Activated CD4-positive, alpha-beta T cell treated with anti-CD3 and anti-CD28 coated beads, Interleukin-2, amount 10 ng/mL, durations not matched to agents 24 days and 14 days (primary cell): ENCODE measurements around the gene GLIS1. TPM values are rescaled to one million over a fixed set of nuclear protein-coding genes. Genes with fewer than 3 reads are reported as not detected.

Source experiments
- DNase-seq: peaks from one replicate; pipeline ENCODE4 v3.0.0; 2022
- H3K27ac Mint-ChIP-seq: one replicate; pipeline ENCODE4 v1.8.0; 2022; ENCODE audit warnings: mild to moderate bottlenecking, mixed read lengths
- H3K27me3 Mint-ChIP-seq: one replicate; pipeline ENCODE4 v1.8.0; 2022; ENCODE audit warnings: mixed read lengths
- H3K36me3 Mint-ChIP-seq: one replicate; pipeline ENCODE4 v1.8.0; 2022; ENCODE audit warnings: low read depth, mild to moderate bottlenecking, mixed read lengths
- H3K4me1 Mint-ChIP-seq: one replicate; pipeline ENCODE4 v1.8.0; 2021; ENCODE audit warnings: mixed read lengths
- H3K4me3 Mint-ChIP-seq: one replicate; pipeline ENCODE4 v1.8.0; 2022; ENCODE audit warnings: mild to moderate bottlenecking, moderate library complexity, mixed read lengths
- H3K9me3 Mint-ChIP-seq: one replicate; pipeline ENCODE4 v1.8.0; 2021; ENCODE audit warnings: mixed read lengths
- intact Hi-C: fragments of 100-400 bp; cut with micrococcal nuclease; formaldehyde crosslinking; loops from one replicate; pipeline ENCODE4 v1.15.1; 2023
- total RNA-seq: library from RNA; stranded (reverse); gene quantifications from 2 replicates; pipeline ENCODE4 v1.2.3, GENCODE V29; 2022

Gene GLIS1
- total RNA-seq, 1 donor from 2014 or later: not detected

DNA sequence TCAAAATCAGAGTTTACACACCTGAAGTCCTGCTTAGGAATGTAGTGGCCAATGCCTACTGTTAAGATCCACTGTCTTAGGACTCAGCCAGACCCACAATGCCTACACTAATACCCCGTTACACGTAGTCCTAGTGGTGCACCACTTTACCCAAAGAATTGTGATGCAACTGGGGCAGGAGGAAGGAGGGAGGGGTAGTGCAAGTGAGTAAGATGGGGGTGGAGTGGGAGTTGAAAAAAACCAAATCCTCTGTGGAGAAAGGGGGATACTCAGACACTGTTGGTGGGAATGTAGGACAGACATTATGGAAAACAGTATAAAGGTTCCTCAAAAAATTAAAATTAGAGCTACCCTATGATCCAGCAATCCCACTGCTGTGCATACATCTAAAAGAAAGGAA, 19.5 kb downstream of the GLIS1 start:
- Mint-ChIP-seq H3K36me3 (no peaks in the 10 kb centered on the region), H3K4me1 (no peaks in the 10 kb centered on the region), H3K27ac (no peak overlapping the region), H3K9me3 (no peaks in the 10 kb centered on the region), H3K27me3 (peaks cover 5% of the 10 kb centered on the region), H3K4me3 (no peak overlapping the region)
- intact Hi-C loops: no loop called here
- no peak for DNase-seq

DNA sequence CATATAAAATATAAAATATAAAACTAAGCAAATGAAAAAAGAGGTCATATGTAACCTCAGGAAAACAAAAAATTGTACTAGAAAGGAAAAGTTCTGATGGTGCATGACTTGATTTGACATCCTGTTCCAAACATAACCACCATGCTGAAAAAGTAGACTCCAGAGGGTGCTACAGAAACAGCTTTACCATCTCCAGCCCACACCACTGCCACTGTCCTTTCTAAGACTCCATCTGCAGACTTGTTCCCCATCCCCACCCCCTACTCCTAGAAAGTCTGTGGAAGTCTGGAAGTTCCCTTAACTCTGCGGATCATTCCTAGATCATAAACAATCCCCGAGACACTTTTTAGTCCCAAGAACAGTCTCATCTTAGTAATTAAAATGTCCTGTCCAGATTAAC, 20.5 kb downstream of the GLIS1 start:
- no peaks in the 10 kb centered on the region for H3K36me3 Mint-ChIP-seq
- no peaks in the 10 kb centered on the region for H3K4me1 Mint-ChIP-seq
- no peak overlapping the region for H3K27ac Mint-ChIP-seq
- H3K4me3 Mint-ChIP-seq: no peak overlapping the region
- intact Hi-C loops: no loop called here
- DNase-seq: no peak
- no peaks in the 10 kb centered on the region for H3K9me3 Mint-ChIP-seq
- H3K27me3 Mint-ChIP-seq: peaks cover 6% of the 10 kb centered on the region

DNA sequence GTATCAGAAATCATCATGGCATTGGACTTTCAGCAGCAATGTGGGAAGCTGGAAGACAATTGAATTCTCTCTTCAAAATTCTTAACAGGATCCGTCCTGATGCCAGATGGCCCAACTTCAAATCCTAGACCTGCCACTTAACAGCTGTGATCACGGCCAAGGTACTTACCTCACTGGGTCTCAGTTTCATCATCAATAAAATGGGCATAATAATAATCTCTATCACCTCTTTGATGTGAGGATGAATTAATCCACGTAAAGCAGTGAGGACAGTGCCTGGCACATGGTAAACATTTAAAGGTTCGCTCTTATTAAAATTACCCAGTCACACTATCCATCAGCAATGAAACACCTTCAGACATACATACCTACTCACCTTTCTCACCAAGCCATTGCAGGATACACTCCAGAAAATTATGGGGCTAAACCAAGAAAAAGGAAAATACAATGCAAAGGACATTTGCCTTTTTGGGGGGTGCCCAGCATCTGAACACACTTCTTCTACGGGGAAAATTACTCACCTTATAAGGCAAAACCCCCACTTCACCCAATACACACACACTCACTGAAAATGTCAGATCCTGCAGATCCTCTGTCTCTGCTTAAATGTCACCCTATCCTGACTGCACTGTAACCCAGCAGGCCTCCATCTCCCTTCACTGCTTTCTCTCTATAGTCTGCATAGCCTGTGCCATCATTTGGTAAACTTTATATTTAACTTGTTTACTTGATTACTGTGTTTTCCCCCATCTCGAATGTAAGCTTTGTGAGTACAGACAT, 21.7 kb downstream of the GLIS1 start:
- intact Hi-C loops: no loop called here
- DNase-seq: no peak
- Mint-ChIP-seq H3K36me3 (no peaks in the 10 kb centered on the region), H3K27ac (no peak overlapping the region), H3K4me1 (no peaks in the 10 kb centered on the region), H3K9me3 (no peaks in the 10 kb centered on the region), H3K4me3 (no peak overlapping the region), H3K27me3 (peaks cover 6% of the 10 kb centered on the region)

DNA sequence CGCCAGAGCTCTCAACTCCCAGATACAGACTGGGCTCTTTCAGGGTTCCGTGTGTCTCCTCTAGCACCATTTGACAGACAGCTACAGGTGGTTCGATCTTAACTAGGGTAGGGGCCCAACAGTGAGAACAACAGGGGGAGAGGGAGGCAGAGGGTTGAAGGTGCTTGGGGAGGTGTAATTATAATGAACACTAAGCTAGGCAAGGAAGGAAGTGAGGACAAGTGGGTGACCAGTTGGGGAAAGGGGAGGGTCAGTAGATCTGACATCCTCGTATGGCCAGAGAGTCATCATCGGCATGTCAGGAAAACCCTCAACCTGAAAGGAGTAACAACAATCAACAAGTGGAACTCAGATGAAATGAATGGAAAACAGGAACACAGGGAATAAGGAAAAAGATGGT, 22.8 kb downstream of the GLIS1 start:
- Mint-ChIP-seq H3K27me3 (peaks cover 6% of the 10 kb centered on the region), H3K27ac (no peak overlapping the region), H3K36me3 (no peaks in the 10 kb centered on the region), H3K4me1 (no peaks in the 10 kb centered on the region), H3K9me3 (no peaks in the 10 kb centered on the region), H3K4me3 (no peak overlapping the region)
- no peak for DNase-seq
- intact Hi-C loops: no loop called here

DNA sequence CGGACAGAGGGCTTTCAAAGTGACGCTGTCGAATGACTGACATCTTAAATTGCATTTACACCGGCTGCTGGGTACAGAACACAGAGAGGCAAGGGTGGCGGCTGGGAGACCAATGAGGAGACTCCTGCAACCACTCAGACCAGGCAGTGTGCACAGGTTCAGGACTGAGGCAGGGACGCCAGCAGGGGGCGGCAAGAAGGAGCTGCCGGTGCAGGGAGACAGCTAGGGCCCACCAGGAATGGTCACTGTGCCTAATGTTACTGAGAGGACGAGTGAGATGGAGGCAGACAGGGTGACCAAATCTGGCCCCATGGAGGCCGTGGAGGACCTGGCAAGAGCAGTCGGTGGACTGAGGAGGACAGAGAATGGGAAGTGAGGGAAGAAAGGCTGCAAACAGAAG, 23.5 kb downstream of the GLIS1 start:
- no peak overlapping the region for H3K4me3 Mint-ChIP-seq
- H3K27me3 Mint-ChIP-seq: peaks cover 6% of the 10 kb centered on the region
- peak; percentile 60 for DNase-seq
- no peaks in the 10 kb centered on the region for H3K4me1 Mint-ChIP-seq
- no peaks in the 10 kb centered on the region for H3K36me3 Mint-ChIP-seq
- intact Hi-C loops: no loop called here
- H3K27ac Mint-ChIP-seq: no peak overlapping the region
- no peaks in the 10 kb centered on the region for H3K9me3 Mint-ChIP-seq

DNA sequence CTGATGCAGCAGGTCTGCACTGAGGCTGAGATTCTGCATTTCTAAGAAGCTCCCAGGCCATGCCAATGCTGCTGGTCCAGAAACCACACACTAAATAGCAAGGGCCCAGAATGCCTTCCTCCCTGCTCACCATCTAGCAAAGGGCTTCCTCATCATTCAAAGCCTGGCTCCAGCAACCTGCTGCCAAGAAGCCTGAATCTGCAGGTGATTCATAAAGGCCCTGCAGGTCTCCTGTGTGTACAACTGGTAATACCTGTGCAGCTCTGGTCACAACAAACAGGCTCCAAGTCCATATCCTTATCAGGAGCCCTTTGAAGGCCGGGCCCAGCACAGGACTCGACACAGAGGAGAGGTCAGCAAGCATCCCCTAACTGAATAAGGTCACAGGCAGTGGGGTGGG, 26.7 kb downstream of the GLIS1 start:
- Mint-ChIP-seq H3K27ac (no peak overlapping the region), H3K9me3 (no peaks in the 10 kb centered on the region), H3K4me1 (no peaks in the 10 kb centered on the region), H3K27me3 (peaks cover 3% of the 10 kb centered on the region), H3K4me3 (no peak overlapping the region), H3K36me3 (no peaks in the 10 kb centered on the region)
- no peak for DNase-seq
- intact Hi-C loops: no loop called here

DNA sequence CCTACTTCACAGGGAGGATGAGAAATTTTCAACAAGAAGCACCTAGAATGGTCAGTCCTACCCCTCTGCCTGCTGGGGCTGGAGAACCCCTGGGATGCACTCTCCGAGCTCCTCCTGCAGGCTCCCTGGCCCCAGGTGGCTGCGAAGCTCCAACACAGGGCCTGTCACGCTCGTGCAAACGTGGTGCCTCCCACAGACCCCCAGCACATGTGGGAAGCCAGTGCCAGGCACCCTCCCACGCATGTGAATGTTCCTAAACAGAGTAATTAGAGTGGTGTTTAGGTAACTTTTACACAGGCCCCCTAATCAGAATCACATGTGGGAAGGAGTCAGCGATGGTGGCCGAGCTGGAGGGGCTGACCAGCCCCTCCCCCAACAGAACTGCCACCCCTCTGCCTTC, 28.4 kb downstream of the GLIS1 start:
- intact Hi-C loops: no loop called here
- Mint-ChIP-seq H3K36me3 (no peaks in the 10 kb centered on the region), H3K27me3 (peaks cover 10% of the 10 kb centered on the region), H3K4me1 (no peaks in the 10 kb centered on the region), H3K4me3 (no peak overlapping the region), H3K27ac (no peak overlapping the region), H3K9me3 (no peaks in the 10 kb centered on the region)
- no peak for DNase-seq

DNA sequence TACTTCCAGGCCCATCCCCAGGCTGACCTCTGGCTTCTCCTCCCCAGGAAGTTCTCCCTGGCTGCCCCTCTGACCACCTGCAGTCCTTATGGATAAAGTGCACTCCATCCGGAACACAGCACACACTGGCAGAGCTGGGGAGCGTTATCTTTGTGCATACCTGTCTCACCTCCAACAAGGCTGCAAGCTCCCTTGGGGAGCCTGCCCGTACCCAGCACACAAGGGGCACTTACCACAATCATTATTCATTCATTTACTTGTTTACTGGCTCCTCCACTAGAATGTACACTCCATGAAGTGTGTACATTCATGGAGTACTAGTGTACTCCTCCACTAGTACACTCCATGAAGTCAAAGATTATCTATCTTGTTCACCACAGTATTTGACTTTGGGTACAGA, 30.3 kb downstream of the GLIS1 start:
- H3K4me3 Mint-ChIP-seq: no peak overlapping the region
- H3K9me3 Mint-ChIP-seq: no peaks in the 10 kb centered on the region
- peaks cover 11% of the 10 kb centered on the region for H3K27me3 Mint-ChIP-seq
- intact Hi-C loops: no loop called here
- H3K36me3 Mint-ChIP-seq: no peaks in the 10 kb centered on the region
- DNase-seq: no peak
- H3K27ac Mint-ChIP-seq: no peak overlapping the region
- no peaks in the 10 kb centered on the region for H3K4me1 Mint-ChIP-seq

DNA sequence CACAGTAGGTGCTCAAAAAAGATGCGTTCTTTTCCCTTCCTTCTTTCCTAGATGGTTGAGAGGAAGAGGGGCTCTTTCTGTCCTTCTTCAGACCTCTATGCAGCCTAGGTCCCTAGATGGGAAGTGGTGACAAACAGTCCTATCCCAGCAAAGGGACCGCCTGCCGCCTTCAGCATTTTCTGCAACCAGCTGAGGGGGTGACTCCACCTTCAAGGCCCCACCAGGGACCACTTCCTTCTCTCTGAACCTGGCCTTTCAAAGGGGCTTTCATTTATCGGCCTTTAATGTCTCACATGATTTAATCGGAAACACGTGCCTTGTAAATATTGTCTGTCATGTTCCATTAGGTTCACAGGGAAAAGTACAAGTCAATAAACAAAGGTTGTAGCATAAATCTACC, 32.6 kb downstream of the GLIS1 start:
- Mint-ChIP-seq H3K27me3 (peaks cover 11% of the 10 kb centered on the region), H3K9me3 (no peaks in the 10 kb centered on the region), H3K4me3 (no peak overlapping the region), H3K4me1 (no peaks in the 10 kb centered on the region), H3K36me3 (no peaks in the 10 kb centered on the region), H3K27ac (no peak overlapping the region)
- DNase-seq: no peak
- intact Hi-C loops: no loop called here

DNA sequence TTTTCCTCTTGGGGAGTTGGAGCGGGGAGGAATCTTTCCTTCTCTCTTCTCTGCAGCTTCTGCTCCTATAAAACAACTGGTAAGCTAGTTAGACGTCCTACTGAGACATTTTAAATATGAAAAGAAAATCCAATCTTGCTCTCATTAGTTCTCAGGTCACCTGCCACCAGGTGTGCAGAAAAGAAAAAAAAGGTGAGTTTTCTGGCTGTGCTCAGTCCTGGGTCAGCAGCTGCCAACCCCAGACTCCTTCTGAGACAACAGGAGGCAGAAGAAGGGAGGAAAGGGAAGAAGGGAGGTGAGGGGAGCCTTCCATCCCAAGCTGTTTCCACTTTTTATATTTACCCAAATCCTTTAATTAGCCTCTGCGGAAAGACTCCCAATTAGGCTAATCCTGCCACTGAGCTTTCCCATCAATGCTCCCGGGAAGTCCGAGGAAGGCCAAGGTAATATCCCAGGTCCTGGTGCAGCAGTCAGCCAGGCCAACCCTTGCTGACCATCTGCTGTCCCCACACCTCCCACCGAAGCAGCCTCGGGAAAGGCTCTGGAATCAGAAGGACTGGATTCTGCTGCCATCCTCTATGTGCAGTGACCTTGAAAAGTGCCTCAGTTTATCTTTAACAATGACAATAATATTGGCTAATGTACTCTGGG, 33.4 kb downstream of the GLIS1 start:
- Mint-ChIP-seq H3K27ac (no peak overlapping the region), H3K36me3 (no peaks in the 10 kb centered on the region), H3K27me3 (peaks cover 11% of the 10 kb centered on the region), H3K4me1 (no peaks in the 10 kb centered on the region), H3K4me3 (no peak overlapping the region), H3K9me3 (no peaks in the 10 kb centered on the region)
- intact Hi-C loops: no loop called here
- DNase-seq: no peak

DNA sequence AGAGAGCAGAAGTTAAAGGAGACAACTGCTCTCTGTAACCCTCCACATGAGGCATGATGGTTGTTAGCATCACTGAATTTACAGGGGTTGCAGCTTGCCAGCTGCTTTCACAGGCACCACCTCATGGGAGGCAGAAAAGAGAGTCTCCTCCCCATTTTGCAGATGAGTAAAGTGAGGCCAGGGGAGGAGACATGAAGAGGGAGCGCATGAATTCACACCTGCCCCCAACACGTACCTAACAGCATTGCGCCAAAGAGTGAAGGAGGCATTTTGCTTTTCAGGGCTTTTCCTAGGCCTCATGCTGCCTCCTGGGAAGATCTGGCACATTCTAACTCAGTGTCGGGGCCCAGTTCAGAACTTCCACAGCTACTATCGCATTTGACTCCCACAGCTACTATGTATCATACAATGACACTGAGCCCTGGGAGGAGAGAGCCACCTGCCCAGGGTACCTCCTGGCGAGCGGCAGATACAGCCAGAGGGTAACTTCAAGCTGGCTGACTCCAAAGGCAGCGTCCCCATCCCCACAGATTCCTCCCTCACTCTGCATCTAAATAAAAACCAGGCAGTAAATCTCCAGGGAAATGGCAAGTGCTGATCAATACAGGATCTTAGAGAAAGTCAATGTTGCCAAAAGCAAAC, 34.0 kb downstream of the GLIS1 start:
- H3K27ac Mint-ChIP-seq: no peak overlapping the region
- H3K27me3 Mint-ChIP-seq: peaks cover 11% of the 10 kb centered on the region
- no peaks in the 10 kb centered on the region for H3K36me3 Mint-ChIP-seq
- no peaks in the 10 kb centered on the region for H3K4me1 Mint-ChIP-seq
- intact Hi-C loops: no loop called here
- DNase-seq: no peak
- H3K4me3 Mint-ChIP-seq: no peak overlapping the region
- no peaks in the 10 kb centered on the region for H3K9me3 Mint-ChIP-seq

DNA sequence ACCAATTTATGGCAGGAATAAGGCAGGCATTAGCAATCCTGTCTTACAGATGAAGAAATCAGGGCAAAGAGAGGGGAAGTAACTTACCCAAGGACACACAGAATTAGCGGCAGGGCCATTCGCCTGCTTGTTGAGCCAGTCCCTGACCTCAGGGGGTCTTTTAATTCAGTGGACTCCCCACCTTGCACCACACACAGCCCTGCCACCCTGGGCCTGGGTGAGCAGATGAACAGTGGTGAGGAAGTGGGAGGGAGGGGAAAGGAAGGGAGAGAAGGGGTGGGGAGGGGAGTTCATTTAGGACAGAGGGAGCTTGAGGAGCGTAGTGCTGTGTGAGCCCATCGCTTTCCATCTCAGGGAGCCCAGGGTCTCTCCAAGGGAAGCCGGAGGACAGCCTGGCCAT, 34.7 kb downstream of the GLIS1 start:
- Mint-ChIP-seq H3K36me3 (no peaks in the 10 kb centered on the region), H3K27me3 (peaks cover 11% of the 10 kb centered on the region), H3K9me3 (no peaks in the 10 kb centered on the region), H3K27ac (no peak overlapping the region), H3K4me3 (no peak overlapping the region), H3K4me1 (no peaks in the 10 kb centered on the region)
- DNase-seq: no peak
- intact Hi-C loops: no loop called here

DNA sequence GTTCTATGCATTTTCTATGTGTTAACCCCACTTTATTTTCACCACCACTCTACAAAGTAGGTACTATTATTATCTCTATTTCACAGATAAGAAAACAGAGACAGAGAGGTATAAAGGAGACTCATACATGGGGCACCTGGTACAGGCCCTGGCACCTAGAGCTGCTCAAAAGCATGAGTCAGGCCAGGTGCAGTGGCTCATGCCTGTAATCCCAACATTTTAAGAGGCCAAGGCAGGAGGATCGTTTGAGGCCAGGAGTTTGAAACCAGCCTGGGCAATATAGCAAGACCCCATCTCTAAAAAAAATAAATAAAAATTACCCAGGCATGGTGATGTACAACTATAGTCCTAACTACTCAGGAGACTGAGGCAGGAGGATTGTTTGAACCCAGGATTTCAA, 35.8 kb downstream of the GLIS1 start:
- H3K4me1 Mint-ChIP-seq: no peaks in the 10 kb centered on the region
- intact Hi-C loops: no loop called here
- H3K27ac Mint-ChIP-seq: no peak overlapping the region
- H3K4me3 Mint-ChIP-seq: no peak overlapping the region
- DNase-seq: no peak
- H3K36me3 Mint-ChIP-seq: no peaks in the 10 kb centered on the region
- H3K9me3 Mint-ChIP-seq: no peaks in the 10 kb centered on the region
- H3K27me3 Mint-ChIP-seq: peaks cover 9% of the 10 kb centered on the region

DNA sequence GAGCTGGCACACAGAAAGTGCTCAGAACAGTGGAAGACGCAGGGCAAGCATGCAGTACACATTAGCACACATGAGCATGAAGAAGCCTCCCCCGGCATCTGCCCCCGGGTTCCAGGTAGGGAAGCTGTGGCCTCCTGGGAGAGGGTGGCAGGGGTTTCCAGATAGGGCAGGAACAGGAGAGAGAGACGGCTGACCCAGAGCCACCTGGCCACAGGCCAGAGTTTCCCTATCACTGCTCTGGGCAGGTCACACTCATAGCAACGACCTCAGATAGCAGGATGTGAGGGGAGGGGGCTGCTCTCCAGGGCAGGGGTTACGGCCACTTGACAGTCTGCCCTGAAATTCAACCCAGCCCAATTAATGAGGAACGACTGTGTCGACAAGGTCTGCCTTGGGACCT, 36.6 kb downstream of the GLIS1 start:
- no peak overlapping the region for H3K4me3 Mint-ChIP-seq
- intact Hi-C loops: no loop called here
- DNase-seq: no peak
- H3K27me3 Mint-ChIP-seq: peaks cover 9% of the 10 kb centered on the region
- no peak overlapping the region for H3K27ac Mint-ChIP-seq
- no peaks in the 10 kb centered on the region for H3K4me1 Mint-ChIP-seq
- no peaks in the 10 kb centered on the region for H3K9me3 Mint-ChIP-seq
- H3K36me3 Mint-ChIP-seq: no peaks in the 10 kb centered on the region
